ENCODE results near the gene WWOX.

DNA sequence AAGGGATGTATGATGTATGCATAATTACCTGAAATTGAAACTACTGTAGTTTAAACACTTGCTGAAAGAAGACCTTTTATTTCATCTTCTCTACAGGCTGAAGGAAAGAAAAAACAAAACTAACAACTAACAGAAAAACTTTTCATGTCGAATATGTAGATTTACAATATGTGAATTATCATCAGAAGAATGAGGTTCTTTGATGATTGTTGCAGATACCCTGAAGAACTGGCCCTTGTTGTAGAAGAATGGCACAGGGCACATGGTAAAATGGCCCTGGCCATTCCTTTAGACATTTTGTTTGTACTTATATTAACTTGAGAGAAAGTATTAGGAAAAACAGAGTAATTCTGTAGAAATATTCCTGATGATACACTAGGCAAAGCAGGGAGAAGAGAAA lies 1057.3 kb downstream of the WWOX start:
- TF ChIP-seq POLR2A (IDR thresholded peaks at IDR 0.05; ENCODE audit: low read length) (no peak), GATA1 (IDR thresholded peaks at IDR 0.05; ENCODE audit: low read depth, low read length) (no peak)
